ENCODE results near the gene P2RX1.

P2RX1 gene

GRCh38 chr17:3903051-3903825 lies 13.0 kb downstream of the P2RX1 start:
- DNase-seq, result no peak

GRCh38 chr17:3900646-3901045 lies 15.6 kb downstream of the P2RX1 start:
- no peak for DNase-seq

GRCh38 chr17:3897731-3898130 lies 18.5 kb downstream of the P2RX1 start:
- no peak for DNase-seq

- DNase-seq, result no peak
Observed at GRCh38 chr17:3896968-3897235, 19.4 kb downstream of the P2RX1 start.

GRCh38 chr17:3896108-3896967 lies 19.9 kb downstream of the P2RX1 start:
- peak; percentile 56 for DNase-seq

GRCh38 chr17:3895354-3895753 lies 20.9 kb downstream of the P2RX1 start:
- no peak for DNase-seq

- no peak for DNase-seq
Observed at GRCh38 chr17:3894911-3895343, 21.3 kb downstream of the P2RX1 start.

GRCh38 chr17:3894188-3894587 lies 22.1 kb downstream of the P2RX1 start:
- DNase-seq, result no peak

GRCh38 chr17:3893720-3894116 lies 22.5 kb downstream of the P2RX1 start:
- DNase-seq, result no peak

GRCh38 chr17:3893003-3893719 lies 23.1 kb downstream of the P2RX1 start, which contains the start of gene CAMKK1:
Gene CAMKK1 (minus strand): TSS chr17:3893053. CDS start chr17:3885687, 7,366 bp downstream.
- peak; percentile 66 for DNase-seq

- DNase-seq, result no peak
Observed at GRCh38 chr17:3892095-3892998, 23.9 kb downstream of the P2RX1 start.

GRCh38 chr17:3891626-3892094 lies 24.6 kb downstream of the P2RX1 start:
- DNase-seq, result no peak

- no peak for DNase-seq
Observed at GRCh38 chr17:3890878-3891219, 25.4 kb downstream of the P2RX1 start.

- DNase-seq, result peak; percentile 65
Observed at GRCh38 chr17:3890082-3890877, 26.0 kb downstream of the P2RX1 start.

- no peak for DNase-seq
Observed at GRCh38 chr17:3889325-3890012, 26.8 kb downstream of the P2RX1 start.

GRCh38 chr17:3888343-3889171 lies 27.7 kb downstream of the P2RX1 start:
- DNase-seq, result peak; percentile 96

- DNase-seq, result peak; percentile 47
Observed at GRCh38 chr17:3887804-3888203, 28.5 kb downstream of the P2RX1 start.

GRCh38 chr17:3887394-3887793 lies 28.9 kb downstream of the P2RX1 start:
- DNase-seq, result no peak

- DNase-seq, result no peak
Observed at GRCh38 chr17:3886776-3887175, 29.5 kb downstream of the P2RX1 start.

GRCh38 chr17:3885970-3886369 lies 30.3 kb downstream of the P2RX1 start:
- DNase-seq, result no peak

Data from NCI-H1694 treated with DMSO at 0.1 percent for 48 hours (cell line).